CD14-positive monocyte (primary cell): ENCODE measurements around the gene PLEK2. TPM values are rescaled to one million over a fixed set of nuclear protein-coding genes. Genes with fewer than 3 reads are reported as not detected.

ENCODE experiments used
- DNase-seq, 3 donors: peaks; one replicate each; pipeline ENCODE4 v3.0.0-alpha.2; 2011 to 2022
- H2AFZ ChIP-seq: 2 replicates; pipeline ENCODE4 v1.6.0; 2012; ENCODE audit warnings: mild to moderate bottlenecking, low read depth, low read length, inconsistent platforms; ENCODE audit not compliant: insufficient read depth, poor library complexity, severe bottlenecking
- H3K27ac ChIP-seq, 2 donors: 1 replicate in 1 of 2; 2 replicates in 1 of 2; pipeline ENCODE4 v1.5.1; 2012 to 2013; ENCODE audit warnings: low read length in 2 of 2, control low read depth in 1 of 2, inconsistent platforms in 1 of 2, low read depth in 1 of 2, mild to moderate bottlenecking in 1 of 2
- H3K27me3 ChIP-seq, 2 donors: one replicate each; pipeline versions ENCODE4 v1.6.0 to v1.6.1; 2011 to 2013; ENCODE audit warnings: low read length in 2 of 2; ENCODE audit not compliant: control insufficient read depth in 2 of 2, insufficient read depth in 2 of 2
- H3K36me3 ChIP-seq, 2 donors: replicated peaks in 1 of 2; 1 replicate in 1 of 2; 2 replicates in 1 of 2; pipeline versions ENCODE4 v1.5.1 to v1.6.1; 2012 to 2013; ENCODE audit warnings: low read length in 2 of 2, control low read depth in 1 of 2, inconsistent platforms in 1 of 2, mild to moderate bottlenecking in 1 of 2; ENCODE audit not compliant: insufficient read depth in 2 of 2, control insufficient read depth in 1 of 2
- H3K4me1 ChIP-seq, 2 donors: 1 replicate in 1 of 2; 2 replicates in 1 of 2; pipeline versions ENCODE4 v1.5.1 to v1.6.1; 2012 to 2013; ENCODE audit warnings: low read length in 2 of 2, control low read depth in 1 of 2, inconsistent platforms in 1 of 2, mild to moderate bottlenecking in 1 of 2, moderate library complexity in 1 of 2; ENCODE audit not compliant: insufficient read depth in 2 of 2, control insufficient read depth in 1 of 2
- H3K4me2 ChIP-seq: replicated peaks from 2 replicates; pipeline ENCODE3; 2012; ENCODE audit warnings: low read length, moderate library complexity, mild to moderate bottlenecking; ENCODE audit not compliant: poor library complexity, severe bottlenecking; ENCODE audit errors: extremely low read depth
- H3K4me3 ChIP-seq, 3 experiments: fragments of 200-600 bp in 1 of 3; sonication (generic) in 1 of 3; replicated peaks in 1 of 3; 1 replicate in 2 of 3; 2 replicates in 1 of 3; pipeline ENCODE4 v1.5.1; 2011 to 2013; ENCODE audit warnings: low read length in 3 of 3, mild to moderate bottlenecking in 3 of 3, control low read depth in 2 of 3, low read depth in 2 of 3, inconsistent platforms in 1 of 3, moderate library complexity in 1 of 3
- H3K79me2 ChIP-seq: 2 replicates; pipeline ENCODE4 v1.6.0; 2012; ENCODE audit warnings: mild to moderate bottlenecking, control low read depth, inconsistent platforms, low read length, moderate library complexity; ENCODE audit not compliant: insufficient read depth
- H3K9ac ChIP-seq: 2 replicates; pipeline ENCODE4 v1.6.0; 2017; ENCODE audit warnings: low read length, mild to moderate bottlenecking; ENCODE audit not compliant: insufficient read depth, poor library complexity, severe bottlenecking
- H3K9me3 ChIP-seq, 2 donors: replicated peaks in 1 of 2; 1 replicate in 1 of 2; 2 replicates in 1 of 2; pipeline versions ENCODE4 v1.5.1 to v1.6.1; 2012 to 2013; ENCODE audit warnings: low read length in 2 of 2, control low read depth in 1 of 2; ENCODE audit not compliant: control insufficient read depth in 1 of 2, insufficient read depth in 1 of 2
- H4K20me1 ChIP-seq: 2 replicates; pipeline ENCODE4 v1.6.0; 2012; ENCODE audit warnings: mild to moderate bottlenecking, low read length, control low read depth, moderate library complexity; ENCODE audit not compliant: insufficient read depth
- H3K27ac Mint-ChIP-seq, 7 donors: one replicate each; pipeline ENCODE4 v1.8.0; 2020; ENCODE audit warnings: mild to moderate bottlenecking in 7 of 7, mixed read lengths in 7 of 7, moderate library complexity in 6 of 7, inconsistent platforms in 2 of 7
- H3K27me3 Mint-ChIP-seq, 3 donors: one replicate each; pipeline ENCODE4 v1.8.0; 2021 to 2022; ENCODE audit warnings: low read depth in 3 of 3, mild to moderate bottlenecking in 3 of 3, mixed read lengths in 3 of 3, moderate library complexity in 3 of 3, inconsistent platforms in 1 of 3
- H3K36me3 Mint-ChIP-seq, 2 donors: one replicate each; pipeline ENCODE4 v1.8.0; 2020; ENCODE audit warnings: mixed read lengths in 2 of 2, inconsistent platforms in 1 of 2, mild to moderate bottlenecking in 1 of 2
- H3K4me1 Mint-ChIP-seq: one replicate; pipeline ENCODE4 v1.8.0; 2020; ENCODE audit warnings: mild to moderate bottlenecking, mixed read lengths
- H3K4me3 Mint-ChIP-seq, 2 donors: one replicate each; pipeline ENCODE4 v1.8.0; 2020; ENCODE audit warnings: mild to moderate bottlenecking in 2 of 2, mixed read lengths in 2 of 2, moderate library complexity in 1 of 2
- H3K9me3 Mint-ChIP-seq, 7 donors: one replicate each; pipeline ENCODE4 v1.8.0; 2020 to 2022; ENCODE audit warnings: mixed read lengths in 7 of 7, mild to moderate bottlenecking in 6 of 7, moderate library complexity in 6 of 7, inconsistent platforms in 2 of 7
- WGBS: methylation state at CpG from one replicate; pipeline ENCODE4 v1.1.5; 2013; ENCODE audit warnings: missing lambda C conversion rate; ENCODE audit not compliant: insufficient coverage; 5-methylcytosine and 5-hydroxymethylcytosine counted together
- intact Hi-C, 2 donors: fragments of 100-400 bp; cut with micrococcal nuclease; formaldehyde crosslinking; loops; one replicate each; pipeline versions ENCODE4 v1.15.0 to v1.15.1; 2023
- polyA plus RNA-seq, 3 donors: library from polyadenylated mRNA; depleted of rRNA in 1 of 3; unstranded in 2 of 3; stranded (reverse) in 1 of 3; fragments of 300-500 nt in 2 of 3; fragments of >200 nt in 1 of 3; fragmentation: Illumina TruSeq in 2 of 3; gene quantifications; 1 replicate in 2 of 3; 2 replicates in 1 of 3; pipeline ENCODE4 v1.2.3, GENCODE V29; 2012 to 2021
- TF ChIP-seq, protein P1 (sequence below): fragments of 200-600 bp; IDR thresholded peaks from one replicate; pipeline ENCODE4 v1.8.0; 2022; ENCODE audit warnings: antibody characterized with exemption, mild to moderate bottlenecking

Gene PLEK2
- polyA plus RNA-seq, 3 donors = 0.20 TPM; not detected in 2

DNA sequence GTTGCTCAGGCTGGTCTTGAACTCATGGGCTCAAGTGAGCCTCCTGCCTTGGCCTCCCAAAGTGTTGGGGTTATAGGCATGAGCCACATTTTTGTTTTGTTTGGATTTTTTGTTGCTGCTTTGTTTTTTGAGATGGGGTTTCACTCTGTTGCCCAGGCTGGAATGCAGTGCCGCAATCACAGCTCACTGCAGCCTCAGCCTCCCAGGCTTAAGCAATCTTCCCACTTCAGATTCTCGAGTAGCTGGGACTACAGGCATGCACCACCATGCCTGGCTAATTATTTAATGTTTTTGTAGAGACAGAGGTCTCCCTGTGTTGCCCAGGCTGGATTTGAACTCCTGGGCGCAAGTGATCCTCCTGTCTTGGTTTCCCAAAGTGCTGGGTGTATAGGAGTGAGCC lies 5.7 kb upstream of the PLEK2 start:
- H3K4me1 Mint-ChIP-seq = peaks cover 12% of the 10 kb centered on the region
- no peaks in the 10 kb centered on the region for H3K36me3 ChIP-seq
- H3K9ac ChIP-seq = no peak overlapping the region
- H3K9me3 Mint-ChIP-seq = no peaks in the 10 kb centered on the region
- peaks cover 0 to 2% of the 10 kb centered on the region in 2 donors for H3K27me3 ChIP-seq
- H3K4me3 Mint-ChIP-seq = no peak overlapping the region
- no peak overlapping the region for H3K4me2 ChIP-seq
- H3K27me3 Mint-ChIP-seq = peaks cover 7 to 30% (median 22%) of the 10 kb centered on the region in 3 donors
- TF ChIP-seq, protein P1, sequence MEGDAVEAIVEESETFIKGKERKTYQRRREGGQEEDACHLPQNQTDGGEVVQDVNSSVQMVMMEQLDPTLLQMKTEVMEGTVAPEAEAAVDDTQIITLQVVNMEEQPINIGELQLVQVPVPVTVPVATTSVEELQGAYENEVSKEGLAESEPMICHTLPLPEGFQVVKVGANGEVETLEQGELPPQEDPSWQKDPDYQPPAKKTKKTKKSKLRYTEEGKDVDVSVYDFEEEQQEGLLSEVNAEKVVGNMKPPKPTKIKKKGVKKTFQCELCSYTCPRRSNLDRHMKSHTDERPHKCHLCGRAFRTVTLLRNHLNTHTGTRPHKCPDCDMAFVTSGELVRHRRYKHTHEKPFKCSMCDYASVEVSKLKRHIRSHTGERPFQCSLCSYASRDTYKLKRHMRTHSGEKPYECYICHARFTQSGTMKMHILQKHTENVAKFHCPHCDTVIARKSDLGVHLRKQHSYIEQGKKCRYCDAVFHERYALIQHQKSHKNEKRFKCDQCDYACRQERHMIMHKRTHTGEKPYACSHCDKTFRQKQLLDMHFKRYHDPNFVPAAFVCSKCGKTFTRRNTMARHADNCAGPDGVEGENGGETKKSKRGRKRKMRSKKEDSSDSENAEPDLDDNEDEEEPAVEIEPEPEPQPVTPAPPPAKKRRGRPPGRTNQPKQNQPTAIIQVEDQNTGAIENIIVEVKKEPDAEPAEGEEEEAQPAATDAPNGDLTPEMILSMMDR = no peak
- H3K4me3 ChIP-seq = no peak overlapping the region
- no peak for DNase-seq
- no peaks in the 10 kb centered on the region for H3K36me3 Mint-ChIP-seq
- intact Hi-C loops = no loop called here
- no peak overlapping the region for H3K27ac ChIP-seq
- H3K9me3 ChIP-seq = no peaks in the 10 kb centered on the region
- peaks cover 10 to 12% of the 10 kb centered on the region in 2 donors for H3K4me1 ChIP-seq
- no peaks in the 10 kb centered on the region for H4K20me1 ChIP-seq
- H3K79me2 ChIP-seq = no peaks in the 10 kb centered on the region
- no peak overlapping the region for H2AFZ ChIP-seq
- WGBS = no CpG with 5 or more reads among the region's 3 CpGs
- no peak overlapping the region for H3K27ac Mint-ChIP-seq

DNA sequence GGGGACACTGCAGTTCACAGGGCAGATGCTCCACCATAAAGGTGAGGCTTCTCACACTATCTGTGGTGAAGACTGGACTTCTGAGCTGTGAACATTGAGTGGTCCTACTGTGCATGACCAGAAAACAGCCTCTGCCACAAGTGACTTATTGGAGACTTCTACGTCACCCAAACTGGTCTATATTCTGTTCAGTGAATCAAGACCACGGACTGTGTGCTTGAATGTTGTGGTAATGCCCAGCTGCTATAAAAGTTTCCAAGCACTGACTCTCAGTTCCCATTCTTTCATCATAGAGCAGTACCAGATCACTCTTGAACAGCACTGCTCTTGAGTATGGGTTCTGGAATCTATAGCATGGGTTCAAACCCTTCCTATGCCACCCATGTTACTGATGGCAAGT lies 4.8 kb upstream of the PLEK2 start:
- no peak overlapping the region for H3K27ac Mint-ChIP-seq
- H3K36me3 ChIP-seq = no peaks in the 10 kb centered on the region
- no peak overlapping the region for H3K4me3 ChIP-seq
- H3K36me3 Mint-ChIP-seq = no peaks in the 10 kb centered on the region
- intact Hi-C loops = no loop called here
- H3K4me1 Mint-ChIP-seq = peaks cover 16% of the 10 kb centered on the region
- peaks cover 4 to 8% of the 10 kb centered on the region in 2 donors for H3K27me3 ChIP-seq
- H3K27ac ChIP-seq = no peak overlapping the region
- H3K9me3 ChIP-seq = no peaks in the 10 kb centered on the region
- no peak overlapping the region for H2AFZ ChIP-seq
- H3K4me3 Mint-ChIP-seq = no peak overlapping the region
- no peaks in the 10 kb centered on the region for H4K20me1 ChIP-seq
- TF ChIP-seq, protein P1 = no peak
- 17% methylated on average over 1 of the region's 2 CpGs for WGBS
- no peak overlapping the region for H3K4me2 ChIP-seq
- peaks cover 14 to 34% (median 29%) of the 10 kb centered on the region in 3 donors for H3K27me3 Mint-ChIP-seq
- H3K9ac ChIP-seq = no peak overlapping the region
- H3K4me1 ChIP-seq = peaks cover 14 to 19% of the 10 kb centered on the region in 2 donors
- H3K79me2 ChIP-seq = no peaks in the 10 kb centered on the region
- DNase-seq = no peak
- H3K9me3 Mint-ChIP-seq = no peaks in the 10 kb centered on the region
